HG02759 (cell line): ENCODE results near the gene CREB3.
A peak's percentile ranks its signal among the peaks of the same experiment; 100 is the strongest.

Experiments used
- ATAC-seq: cut with Tn5 transposase; IDR thresholded peaks from one replicate; pipeline ENCODE4 v1.9.1; 2021; ENCODE audit warnings: mild to moderate bottlenecking, moderate library complexity; ENCODE audit not compliant: unreplicated experiment

Gene CREB3

GRCh38 chr9:35771943-35772342 is 39.5 kb downstream of the CREB3 start:
- ATAC-seq: no peak

DNA sequence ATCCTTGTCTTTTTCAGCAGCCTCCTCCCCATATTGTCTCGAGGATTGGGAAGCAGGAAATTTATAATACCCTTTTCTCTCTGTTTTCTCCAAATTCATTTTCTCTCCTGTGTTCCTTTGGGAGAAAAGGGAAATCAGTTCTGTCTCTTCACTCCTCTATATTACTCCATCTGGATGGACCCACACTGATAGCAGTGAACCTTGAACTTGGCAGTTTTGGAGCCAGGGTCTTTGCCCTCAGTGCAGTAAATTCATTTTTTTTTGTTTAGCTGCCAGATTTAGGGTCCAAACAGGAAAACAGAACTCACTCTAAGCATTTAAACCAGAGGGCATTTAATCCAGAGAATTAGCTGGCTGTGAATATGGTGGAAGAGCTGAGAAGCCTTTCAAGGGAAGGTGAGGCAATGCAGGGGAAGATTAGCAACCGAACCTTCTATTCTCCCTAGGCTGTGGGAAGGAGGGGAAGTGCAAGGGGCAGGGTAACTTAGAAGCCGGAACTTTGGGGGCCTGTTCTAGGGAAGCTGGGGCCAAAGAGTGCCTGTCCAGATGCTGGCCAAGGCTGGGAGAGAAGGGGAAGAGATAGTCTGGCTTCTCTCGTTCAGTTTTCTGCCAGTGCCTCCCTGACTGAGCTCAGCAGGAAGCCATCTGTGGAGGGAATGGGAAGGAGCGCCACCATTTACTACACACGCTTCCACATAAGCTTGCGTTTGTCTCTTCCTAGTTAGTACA is 42.6 kb downstream of the CREB3 start:
- ATAC-seq: no peak

- ATAC-seq: peak; percentile 53
Observed at GRCh38 chr9:35776018-35776417, 43.6 kb downstream of the CREB3 start.

- no peak for ATAC-seq
Observed at GRCh38 chr9:35778496-35778895, 46.0 kb downstream of the CREB3 start.

DNA sequence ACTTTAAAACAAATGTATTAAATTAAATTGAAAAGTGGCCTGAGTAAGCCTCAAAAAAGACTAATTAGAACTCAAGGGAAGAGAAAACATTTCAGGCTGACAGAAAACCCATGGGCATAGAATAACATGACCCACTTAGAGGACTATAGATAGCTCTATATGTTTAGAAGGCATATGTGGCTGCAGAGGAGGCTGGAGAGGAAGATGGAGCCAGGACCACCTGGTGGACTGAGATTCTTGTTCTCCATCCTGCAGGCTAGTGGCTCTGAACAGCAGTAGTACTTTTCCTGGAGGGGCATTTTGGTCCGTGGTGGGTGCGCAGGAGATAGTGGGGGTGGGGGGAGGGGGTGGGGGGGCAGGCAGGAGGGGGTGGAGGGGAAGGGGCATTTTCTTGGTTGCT is 48.6 kb downstream of the CREB3 start:
- ATAC-seq: no peak

DNA sequence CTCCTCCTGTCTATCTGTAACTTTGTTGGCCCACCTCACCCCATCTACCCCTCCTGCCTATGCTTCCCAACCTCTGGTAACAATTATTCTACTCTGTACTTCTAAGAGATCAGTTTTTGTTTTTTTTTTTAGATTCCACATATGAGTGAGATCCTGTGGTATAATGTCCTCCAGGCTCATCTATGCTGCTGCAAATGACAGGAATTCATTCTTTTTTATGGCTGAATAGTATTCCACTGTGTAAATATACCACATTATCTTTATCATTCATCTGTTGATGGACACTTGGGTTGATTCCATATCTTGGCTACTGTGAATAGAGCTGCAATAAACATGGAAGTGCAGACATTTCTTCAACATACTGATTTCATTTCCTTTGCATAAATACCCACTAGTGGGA is 51.0 kb downstream of the CREB3 start:
- ATAC-seq: no peak
